GM21717 (cell line): ENCODE measurements around the gene ACBD5.
A peak's percentile ranks its signal among the peaks of the same experiment; 100 is the strongest.

ENCODE experiments used
- ATAC-seq: cut with Tn5 transposase; IDR thresholded peaks from one replicate; pipeline ENCODE4 v1.9.1; 2021; ENCODE audit warnings: mild to moderate bottlenecking, moderate library complexity; ENCODE audit not compliant: unreplicated experiment

Gene ACBD5

DNA sequence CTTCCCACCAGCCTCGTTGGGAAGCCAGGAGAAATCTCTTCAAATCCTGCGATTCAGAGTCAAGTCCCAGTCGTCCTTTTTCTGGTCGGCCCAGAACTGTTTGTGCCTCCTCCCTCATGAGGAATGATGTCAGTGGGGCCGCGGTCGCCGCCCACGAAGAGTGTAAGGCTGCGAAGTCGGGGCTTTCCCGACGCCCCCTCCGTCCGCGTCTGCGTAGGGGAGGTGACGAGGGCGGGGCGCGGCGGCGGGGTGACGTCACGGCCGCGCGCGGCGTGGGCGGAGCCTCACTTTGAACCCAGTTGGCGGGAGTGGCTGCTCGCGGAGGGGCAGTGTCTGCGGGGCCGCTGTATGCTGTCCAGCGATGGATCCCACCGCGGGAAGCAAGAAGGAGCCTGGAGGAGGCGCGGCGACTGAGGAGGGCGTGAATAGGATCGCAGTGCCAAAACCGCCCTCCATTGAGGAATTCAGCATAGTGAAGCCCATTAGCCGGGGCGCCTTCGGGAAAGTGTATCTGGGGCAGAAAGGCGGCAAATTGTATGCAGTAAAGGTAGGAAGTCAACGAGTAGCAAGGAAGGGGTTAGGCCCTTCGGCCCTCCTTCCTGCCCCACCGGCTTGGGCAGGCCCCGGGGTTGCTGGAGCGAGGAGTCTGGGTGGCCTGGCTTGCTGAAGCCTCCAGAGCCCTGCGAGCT is 85.4 kb downstream of the ACBD5 start, which contains the start of gene MASTL:
TSS of gene MASTL (plus strand) at position 287 of the 689 bp plus-strand sequence. CDS start at position 362, 75 bp downstream.
- peak; percentile 83 for ATAC-seq

GRCh38 chr10:27153845-27154193 is 86.8 kb downstream of the ACBD5 start:
- ATAC-seq: peak; percentile 13

- ATAC-seq: no peak
These were observed 87.3 kb downstream of the ACBD5 start for GRCh38 chr10:27153329-27153728.

DNA sequence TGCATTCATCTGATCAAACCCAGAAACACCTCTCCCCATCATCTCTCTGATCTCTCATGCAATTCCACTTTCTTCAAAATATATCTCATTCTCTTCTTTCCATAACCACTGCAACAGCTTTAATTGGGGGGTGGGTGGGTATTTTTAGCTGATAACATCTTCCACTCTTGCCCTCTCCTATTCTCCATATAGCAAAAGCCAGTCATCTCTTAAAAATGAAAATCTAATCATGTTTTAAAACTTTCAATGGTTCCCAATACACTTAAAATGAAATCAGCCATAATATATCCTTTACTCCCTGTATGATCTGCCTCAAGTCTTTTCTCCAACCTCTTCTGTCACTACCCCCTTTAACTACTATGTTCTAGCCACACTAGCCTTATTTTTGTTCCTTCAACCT is 87.9 kb downstream of the ACBD5 start:
- no peak for ATAC-seq

DNA sequence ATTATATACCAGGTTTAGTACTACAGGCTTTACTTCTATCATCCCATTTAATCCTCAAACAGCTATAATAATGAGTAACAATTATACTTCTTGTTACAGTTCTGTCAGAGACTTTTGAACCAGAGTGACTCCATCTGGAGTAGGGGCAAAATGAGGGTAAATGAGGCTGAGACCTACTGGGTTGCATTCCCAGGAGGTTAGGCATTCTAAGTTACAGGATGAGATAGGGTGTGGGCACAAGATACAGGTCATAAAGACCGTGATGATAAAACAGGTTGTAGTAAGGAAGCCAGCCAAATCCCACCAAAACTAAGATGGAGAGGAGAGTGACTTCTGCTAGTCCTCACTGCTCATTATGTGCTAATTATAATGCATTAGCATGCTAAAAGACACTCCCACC is 90.3 kb downstream of the ACBD5 start:
- no peak for ATAC-seq

DNA sequence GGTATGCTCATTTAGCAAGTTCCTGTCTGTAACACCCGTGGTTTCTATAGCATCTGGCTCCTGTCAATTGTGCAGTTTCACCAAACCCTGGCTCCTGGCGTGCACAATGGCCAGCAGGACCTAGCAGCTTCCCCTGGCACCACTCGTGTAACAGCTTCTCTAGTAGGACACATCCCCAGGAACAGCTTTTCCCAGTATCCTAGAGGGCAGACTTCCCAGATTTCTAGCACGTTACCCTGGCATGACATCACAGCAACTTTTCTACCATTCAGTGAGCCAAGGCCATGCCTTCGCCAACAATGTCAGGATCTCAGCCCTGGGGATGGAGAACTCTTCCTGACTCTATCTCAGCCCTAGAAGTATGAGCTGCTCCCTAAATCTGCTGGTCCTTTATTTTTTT is 92.9 kb downstream of the ACBD5 start:
- no peak for ATAC-seq

GRCh38 chr10:27145937-27146336 is 94.7 kb downstream of the ACBD5 start:
- ATAC-seq: no peak
